Measurements from ENCODE around the gene BPIFB3.
"Not testable (repeated sequence)": the region's sequence is repeated elsewhere in the genome, so short reads cannot be mapped to it uniquely, and the experiment has no call there.

BPIFB3 gene

GRCh38 chr20:33082546-33082945 is 28.8 kb downstream of the BPIFB3 start:
- Histone ChIP-seq H3K9me3 (ENCODE audit: insufficient read depth, low read depth, low read length) (no peaks in the 10 kb centered on the region), H3K27ac (ENCODE audit: low read depth, low read length) (no peak overlapping the region), H3K36me3 (ENCODE audit: insufficient read depth, low read length) (no peaks in the 10 kb centered on the region), H3K9ac (ENCODE audit: low read depth, low read length) (no peak overlapping the region), H3K4me3 (ENCODE audit: low read length) (no peak overlapping the region), H3K4me1 (ENCODE audit: insufficient read depth, low read length) (no peaks in the 10 kb centered on the region), H3K27me3 (ENCODE audit: insufficient read depth, low read length) (no peaks in the 10 kb centered on the region)
- WGBS = 91% methylated on average over 6 of the region's 6 CpGs

GRCh38 chr20:33083544-33084340 is 30.0 kb downstream of the BPIFB3 start:
- no peaks in the 10 kb centered on the region for H3K36me3 ChIP-seq (ENCODE audit: insufficient read depth, low read length)
- H3K27ac ChIP-seq (ENCODE audit: low read depth, low read length) = no peak overlapping the region
- no peaks in the 10 kb centered on the region for H3K9me3 ChIP-seq (ENCODE audit: insufficient read depth, low read depth, low read length)
- WGBS = 92% methylated on average over 20 of the region's 20 CpGs
- no peak overlapping the region for H3K4me3 ChIP-seq (ENCODE audit: low read length)
- H3K9ac ChIP-seq (ENCODE audit: low read depth, low read length) = no peak overlapping the region
- no peaks in the 10 kb centered on the region for H3K27me3 ChIP-seq (ENCODE audit: insufficient read depth, low read length)
- no peaks in the 10 kb centered on the region for H3K4me1 ChIP-seq (ENCODE audit: insufficient read depth, low read length)

GRCh38 chr20:33084722-33085121 is 31.0 kb downstream of the BPIFB3 start:
- Histone ChIP-seq H3K9me3 (ENCODE audit: insufficient read depth, low read depth, low read length) (no peaks in the 10 kb centered on the region), H3K9ac (ENCODE audit: low read depth, low read length) (no peak overlapping the region), H3K27ac (ENCODE audit: low read depth, low read length) (no peak overlapping the region), H3K27me3 (ENCODE audit: insufficient read depth, low read length) (no peaks in the 10 kb centered on the region), H3K4me3 (ENCODE audit: low read length) (no peak overlapping the region), H3K4me1 (ENCODE audit: insufficient read depth, low read length) (no peaks in the 10 kb centered on the region), H3K36me3 (ENCODE audit: insufficient read depth, low read length) (no peaks in the 10 kb centered on the region)
- 95% methylated on average over 15 of the region's 15 CpGs for WGBS

GRCh38 chr20:33086052-33086722 is 32.5 kb downstream of the BPIFB3 start:
- no peaks in the 10 kb centered on the region for H3K4me1 ChIP-seq (ENCODE audit: insufficient read depth, low read length)
- H3K27ac ChIP-seq (ENCODE audit: low read depth, low read length) = no peak overlapping the region
- H3K27me3 ChIP-seq (ENCODE audit: insufficient read depth, low read length) = no peaks in the 10 kb centered on the region
- 91% methylated on average over 14 of the region's 14 CpGs for WGBS
- no peaks in the 10 kb centered on the region for H3K9me3 ChIP-seq (ENCODE audit: insufficient read depth, low read depth, low read length)
- H3K9ac ChIP-seq (ENCODE audit: low read depth, low read length) = no peak overlapping the region
- H3K36me3 ChIP-seq (ENCODE audit: insufficient read depth, low read length) = no peaks in the 10 kb centered on the region
- H3K4me3 ChIP-seq (ENCODE audit: low read length) = no peak overlapping the region

GRCh38 chr20:33091147-33091546 is 37.4 kb downstream of the BPIFB3 start:
- Histone ChIP-seq H3K27me3 (ENCODE audit: insufficient read depth, low read length) (no peaks in the 10 kb centered on the region), H3K36me3 (ENCODE audit: insufficient read depth, low read length) (no peaks in the 10 kb centered on the region), H3K9ac (ENCODE audit: low read depth, low read length) (no peak overlapping the region), H3K4me3 (ENCODE audit: low read length) (no peak overlapping the region), H3K27ac (ENCODE audit: low read depth, low read length) (no peak overlapping the region), H3K4me1 (ENCODE audit: insufficient read depth, low read length) (no peaks in the 10 kb centered on the region), H3K9me3 (ENCODE audit: insufficient read depth, low read depth, low read length) (no peaks in the 10 kb centered on the region)
- WGBS = 88% methylated on average over 3 of the region's 3 CpGs

- Histone ChIP-seq H3K27me3 (ENCODE audit: insufficient read depth, low read length) (no peaks in the 10 kb centered on the region), H3K4me1 (ENCODE audit: insufficient read depth, low read length) (no peaks in the 10 kb centered on the region), H3K36me3 (ENCODE audit: insufficient read depth, low read length) (no peaks in the 10 kb centered on the region), H3K9me3 (ENCODE audit: insufficient read depth, low read depth, low read length) (no peaks in the 10 kb centered on the region), H3K9ac (ENCODE audit: low read depth, low read length) (no peak overlapping the region), H3K27ac (ENCODE audit: low read depth, low read length) (no peak overlapping the region), H3K4me3 (ENCODE audit: low read length) (no peak overlapping the region)
- 86% methylated on average over 3 of the region's 3 CpGs for WGBS
Measured at GRCh38 chr20:33091693-33092092, 38.0 kb downstream of the BPIFB3 start.

GRCh38 chr20:33092361-33092760 is 38.7 kb downstream of the BPIFB3 start:
- no peaks in the 10 kb centered on the region for H3K27me3 ChIP-seq (ENCODE audit: insufficient read depth, low read length)
- H3K4me1 ChIP-seq (ENCODE audit: insufficient read depth, low read length) = no peaks in the 10 kb centered on the region
- H3K4me3 ChIP-seq (ENCODE audit: low read length) = no peak overlapping the region
- 86% methylated on average over 3 of the region's 3 CpGs for WGBS
- H3K36me3 ChIP-seq (ENCODE audit: insufficient read depth, low read length) = no peaks in the 10 kb centered on the region
- H3K9me3 ChIP-seq (ENCODE audit: insufficient read depth, low read depth, low read length) = no peaks in the 10 kb centered on the region
- no peak overlapping the region for H3K9ac ChIP-seq (ENCODE audit: low read depth, low read length)
- H3K27ac ChIP-seq (ENCODE audit: low read depth, low read length) = no peak overlapping the region

- H3K27me3 ChIP-seq (ENCODE audit: insufficient read depth, low read length) = no peaks in the 10 kb centered on the region
- H3K9ac ChIP-seq (ENCODE audit: low read depth, low read length) = no peak overlapping the region
- no peaks in the 10 kb centered on the region for H3K36me3 ChIP-seq (ENCODE audit: insufficient read depth, low read length)
- no peaks in the 10 kb centered on the region for H3K9me3 ChIP-seq (ENCODE audit: insufficient read depth, low read depth, low read length)
- no peak overlapping the region for H3K4me3 ChIP-seq (ENCODE audit: low read length)
- no peaks in the 10 kb centered on the region for H3K4me1 ChIP-seq (ENCODE audit: insufficient read depth, low read length)
- WGBS = 84% methylated on average over 1 of the region's 1 CpG
- no peak overlapping the region for H3K27ac ChIP-seq (ENCODE audit: low read depth, low read length)
Measured at GRCh38 chr20:33093074-33093473, 39.4 kb downstream of the BPIFB3 start.

GRCh38 chr20:33093582-33093981 is 39.9 kb downstream of the BPIFB3 start:
- H3K4me3 ChIP-seq (ENCODE audit: low read length) = no peak overlapping the region
- no peaks in the 10 kb centered on the region for H3K36me3 ChIP-seq (ENCODE audit: insufficient read depth, low read length)
- no peaks in the 10 kb centered on the region for H3K4me1 ChIP-seq (ENCODE audit: insufficient read depth, low read length)
- no peaks in the 10 kb centered on the region for H3K27me3 ChIP-seq (ENCODE audit: insufficient read depth, low read length)
- H3K9ac ChIP-seq (ENCODE audit: low read depth, low read length) = no peak overlapping the region
- WGBS = 70% methylated on average over 1 of the region's 1 CpG
- H3K27ac ChIP-seq (ENCODE audit: low read depth, low read length) = no peak overlapping the region
- no peaks in the 10 kb centered on the region for H3K9me3 ChIP-seq (ENCODE audit: insufficient read depth, low read depth, low read length)

- Histone ChIP-seq H3K27me3 (ENCODE audit: insufficient read depth, low read length) (no peaks in the 10 kb centered on the region), H3K9ac (ENCODE audit: low read depth, low read length) (no peak overlapping the region), H3K9me3 (ENCODE audit: insufficient read depth, low read depth, low read length) (no peaks in the 10 kb centered on the region), H3K27ac (ENCODE audit: low read depth, low read length) (no peak overlapping the region), H3K4me1 (ENCODE audit: insufficient read depth, low read length) (no peaks in the 10 kb centered on the region), H3K4me3 (ENCODE audit: low read length) (no peak overlapping the region), H3K36me3 (ENCODE audit: insufficient read depth, low read length) (no peaks in the 10 kb centered on the region)
- 93% methylated on average over 5 of the region's 5 CpGs for WGBS
Measured at GRCh38 chr20:33095249-33095648, 41.5 kb downstream of the BPIFB3 start.

GRCh38 chr20:33095902-33096584 is 42.3 kb downstream of the BPIFB3 start:
- WGBS = 35% methylated on average over 6 of the region's 6 CpGs
- H3K4me3 ChIP-seq (ENCODE audit: low read length) = not testable (repeated sequence)

More at GRCh38 chr20:33095902-33096584, 42.3 kb downstream of the BPIFB3 start:
- H3K36me3 ChIP-seq (ENCODE audit: insufficient read depth, low read length); H3K9ac ChIP-seq (ENCODE audit: low read depth, low read length); H3K9me3 ChIP-seq (ENCODE audit: insufficient read depth, low read depth, low read length); H3K4me1 ChIP-seq (ENCODE audit: insufficient read depth, low read length); H3K27ac ChIP-seq (ENCODE audit: low read depth, low read length); H3K27me3 ChIP-seq (ENCODE audit: insufficient read depth, low read length): not testable (repeated sequence)
